ENCODE results near the gene MCF2L2.
A peak's percentile ranks its signal among the peaks of the same experiment; 100 is the strongest.

The MCF2L2 gene

DNA sequence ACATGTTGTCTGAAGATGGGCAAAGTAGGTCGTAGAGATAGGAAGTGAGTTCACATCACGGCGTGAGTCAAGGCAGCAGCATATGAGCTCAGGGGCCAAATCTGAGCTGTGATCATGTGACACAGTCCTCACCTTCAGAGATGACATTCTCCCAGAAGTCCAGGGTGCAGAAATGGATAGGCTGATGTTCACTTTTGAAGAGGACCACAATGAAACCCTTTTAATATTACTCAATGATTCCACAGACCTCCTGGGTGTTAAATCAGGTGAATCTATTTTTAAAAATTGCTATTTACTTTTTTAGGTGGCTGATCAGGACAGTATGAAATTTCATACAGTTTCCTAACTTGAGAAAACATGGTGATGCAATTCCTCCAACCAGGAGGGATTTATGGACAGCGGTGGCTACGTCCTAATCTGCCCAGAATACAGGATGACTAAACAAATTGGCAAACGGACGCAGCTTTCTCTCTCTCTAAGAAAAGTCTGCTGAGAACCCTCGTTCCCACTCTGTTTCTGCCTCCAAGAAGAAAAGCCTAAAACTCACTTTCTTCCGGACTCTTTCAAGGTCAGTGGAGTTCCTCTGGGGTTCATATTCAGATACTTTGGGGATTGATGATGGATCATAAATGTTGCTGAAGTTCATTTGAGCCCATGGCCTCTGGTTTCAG lies 141.0 kb downstream of the MCF2L2 start:
- DNase-seq: peak; percentile 69

DNA sequence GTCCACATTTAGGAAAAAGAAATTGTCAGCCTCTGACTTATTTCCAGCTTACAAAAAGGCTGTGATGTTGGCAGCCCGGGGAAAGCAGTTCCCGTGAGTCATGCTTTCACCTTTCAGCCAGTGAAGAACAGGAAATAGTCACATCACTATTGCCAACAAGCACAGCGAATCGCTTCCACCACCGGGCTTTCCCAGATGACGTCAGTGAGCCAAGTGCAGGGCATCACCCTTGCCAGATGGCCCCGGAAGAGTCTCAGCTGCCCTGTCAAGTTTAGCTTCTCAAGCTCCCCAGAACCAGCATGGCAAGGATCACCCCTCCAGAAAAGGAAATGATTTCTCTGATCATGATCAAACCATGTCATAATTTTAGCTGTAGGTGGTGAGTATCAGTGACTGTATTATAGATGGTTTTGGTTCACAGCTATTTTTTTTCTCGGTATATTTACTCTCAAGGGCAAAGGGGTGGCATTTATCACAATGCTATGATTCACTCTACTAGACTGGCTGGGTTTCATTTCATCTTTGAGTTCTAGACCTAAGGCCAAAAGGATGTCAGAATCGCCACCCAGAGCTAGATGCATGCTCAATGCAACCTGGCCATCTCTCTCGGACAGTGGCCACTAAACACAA lies 142.5 kb downstream of the MCF2L2 start:
- peak; percentile 97 for DNase-seq

DNA sequence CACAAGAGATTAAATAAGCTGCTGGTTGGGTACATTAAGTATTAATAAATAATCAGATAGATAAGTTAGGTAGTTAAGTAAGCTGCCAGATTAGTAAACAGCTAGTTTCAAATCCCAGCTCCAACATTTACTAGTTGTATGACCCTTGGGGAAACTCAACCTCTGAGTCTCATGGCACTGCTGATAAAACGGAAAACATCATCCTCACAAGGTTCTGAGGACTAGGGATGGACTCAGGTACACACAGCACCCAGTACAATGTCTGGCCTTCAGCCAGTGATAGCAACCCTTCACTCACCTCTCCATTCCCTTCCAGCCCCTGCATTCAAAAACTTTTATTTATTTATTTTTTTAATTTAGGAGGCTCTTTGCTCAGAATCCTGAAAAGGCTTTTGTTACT lies 143.1 kb downstream of the MCF2L2 start:
- no peak for DNase-seq

DNA sequence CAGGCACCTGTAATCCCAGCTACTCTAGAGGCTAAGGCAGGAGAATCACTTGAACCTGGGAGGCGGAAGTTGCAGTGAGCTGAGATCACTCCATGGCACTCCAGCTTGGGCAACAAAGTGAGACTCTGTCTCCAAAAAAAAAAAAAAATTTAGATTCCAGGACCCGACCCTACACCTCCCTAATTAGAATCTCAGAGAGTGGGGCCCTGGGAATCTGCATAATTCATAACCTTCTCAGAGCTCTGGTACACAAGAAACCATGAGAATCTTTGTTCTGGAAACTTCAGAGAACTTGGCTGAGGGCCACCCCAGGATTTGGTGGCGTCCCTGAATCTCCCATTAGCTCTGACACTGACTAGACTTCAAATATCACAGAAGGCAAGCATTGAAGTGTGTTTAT lies 143.8 kb downstream of the MCF2L2 start:
- no peak for DNase-seq

DNA sequence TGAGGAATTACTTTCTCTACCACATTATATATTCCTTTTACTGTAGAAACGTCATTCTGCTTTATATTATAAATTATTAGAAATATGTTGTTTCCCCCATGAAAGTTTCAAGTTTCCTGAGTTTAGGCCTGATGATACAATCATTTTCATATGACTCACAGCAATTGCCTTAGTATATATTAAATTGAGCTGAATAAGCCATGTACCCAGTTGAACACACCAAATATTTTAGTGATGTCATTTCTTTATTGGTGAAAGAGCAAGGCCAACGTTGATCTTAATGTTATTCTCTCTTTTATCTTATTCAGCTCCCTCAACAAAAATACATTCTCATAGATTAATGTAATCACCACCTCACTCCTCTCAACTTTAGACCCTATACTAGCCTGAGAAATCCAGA lies 144.5 kb downstream of the MCF2L2 start:
- no peak for DNase-seq

DNA sequence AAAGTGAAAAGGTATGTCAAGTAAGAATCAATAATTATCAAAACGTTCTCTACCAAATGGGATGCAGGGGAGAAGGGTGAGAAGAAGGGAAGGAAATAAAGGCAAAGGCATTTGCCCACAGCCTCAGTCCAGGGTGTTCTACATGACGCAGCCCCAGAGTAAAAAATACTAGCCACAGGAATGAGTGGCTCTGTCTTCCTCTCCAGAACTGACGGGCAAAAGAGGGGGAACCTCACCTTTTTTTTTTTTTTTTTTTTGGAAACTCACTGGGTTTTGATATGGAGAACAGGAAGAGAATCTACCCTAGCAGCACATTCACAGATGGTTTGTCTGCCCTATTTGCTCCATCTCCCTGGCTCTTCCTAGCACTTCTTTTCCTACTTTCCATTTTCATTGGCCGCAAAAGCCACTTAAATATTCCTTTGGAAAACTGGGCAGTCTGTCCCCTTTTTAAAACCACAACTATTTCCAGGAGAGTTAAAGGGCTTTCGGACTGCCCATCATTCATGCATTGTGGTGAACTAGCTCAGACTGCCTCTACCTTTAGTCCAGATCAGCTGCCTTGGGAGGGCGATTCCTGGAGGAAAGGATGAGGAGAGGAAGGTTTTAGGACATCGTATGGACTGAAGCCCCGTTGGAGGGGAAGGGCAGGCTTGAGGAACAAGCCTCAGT lies 147.2 kb downstream of the MCF2L2 start:
- no peak for DNase-seq

DNA sequence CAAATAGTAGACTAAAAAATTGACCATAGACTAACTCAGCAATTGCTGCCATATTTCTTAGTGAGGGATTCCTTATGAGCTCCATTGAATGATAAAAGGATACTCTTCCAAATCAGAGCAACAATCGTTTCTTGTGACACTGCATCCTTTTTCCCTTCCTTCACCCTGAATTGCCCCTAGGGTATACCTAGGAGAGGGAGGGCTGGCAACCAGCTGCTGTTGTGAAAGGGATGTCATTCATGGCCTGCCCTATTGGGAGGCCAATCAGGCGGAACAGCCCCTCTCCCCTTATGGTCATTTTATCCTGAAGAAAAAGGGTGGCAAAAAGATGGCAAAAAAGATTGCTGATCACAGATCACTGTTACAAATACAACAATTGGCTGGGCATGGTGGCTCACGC lies 149.0 kb downstream of the MCF2L2 start:
- no peak for DNase-seq

DNA sequence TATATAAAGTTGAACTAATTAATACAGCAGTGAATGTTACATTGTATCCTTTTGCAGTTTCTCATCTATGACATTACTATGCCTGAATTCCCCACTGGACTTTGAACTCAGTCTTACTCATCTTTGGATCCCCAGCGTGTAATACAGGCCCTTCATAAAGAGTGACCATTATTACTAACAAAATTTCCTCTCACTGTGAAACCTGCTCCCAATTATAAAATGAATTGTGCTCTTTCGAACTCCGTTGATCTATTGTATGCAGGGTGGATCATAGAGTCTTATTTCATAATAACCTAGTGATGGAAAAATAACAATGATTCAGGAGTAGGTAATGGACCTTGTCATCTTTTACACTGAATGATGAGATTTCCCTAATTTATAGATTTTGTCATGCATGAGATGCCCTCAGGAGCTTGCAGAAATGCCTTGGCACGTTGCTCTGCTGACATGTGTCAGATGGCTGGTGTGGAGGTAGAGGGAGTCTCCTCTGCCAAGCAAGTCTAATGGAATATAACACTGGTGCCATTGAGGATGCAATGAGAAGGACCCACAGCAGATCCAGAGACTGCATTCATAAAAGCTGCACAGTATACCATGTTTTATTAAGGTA lies 149.8 kb downstream of the MCF2L2 start:
- no peak for DNase-seq

DNA sequence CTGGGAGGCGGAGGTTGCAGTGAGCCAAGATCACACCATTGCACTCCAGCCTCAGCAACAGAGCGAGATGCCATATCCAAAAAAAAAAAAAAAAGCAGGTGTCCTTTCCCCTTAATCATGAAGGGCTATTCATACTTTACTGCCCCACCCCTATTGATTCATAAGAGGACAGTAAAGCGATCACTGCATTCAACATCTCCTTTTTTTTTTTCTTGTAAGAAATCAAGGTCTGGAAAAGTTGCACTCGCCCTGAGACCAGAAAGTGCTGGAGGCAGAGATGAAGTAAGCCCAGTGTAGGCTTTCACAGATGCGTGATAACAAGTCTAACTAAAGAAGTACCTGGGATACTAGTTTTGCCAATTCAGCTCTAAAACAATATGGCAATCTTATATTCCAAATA lies 151.2 kb downstream of the MCF2L2 start:
- no peak for DNase-seq

DNA sequence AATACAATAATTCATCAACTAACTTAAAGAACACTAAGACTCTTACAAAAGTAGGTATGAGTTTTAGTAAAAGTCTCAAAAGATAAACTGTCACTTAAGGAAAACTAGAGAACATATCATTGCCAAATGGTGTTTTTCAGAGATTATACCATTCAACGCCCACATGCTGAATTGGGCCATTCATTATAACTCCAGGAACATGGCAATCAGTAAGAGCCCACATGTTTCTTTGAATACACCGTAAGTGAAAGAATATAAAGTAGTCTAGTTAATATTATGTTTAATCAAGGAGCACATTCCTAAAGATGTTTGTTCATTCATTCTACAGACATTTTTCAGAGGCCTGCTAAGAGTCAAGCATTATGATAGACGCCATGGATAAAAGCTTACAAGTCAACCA lies 152.5 kb downstream of the MCF2L2 start:
- no peak for DNase-seq

DNA sequence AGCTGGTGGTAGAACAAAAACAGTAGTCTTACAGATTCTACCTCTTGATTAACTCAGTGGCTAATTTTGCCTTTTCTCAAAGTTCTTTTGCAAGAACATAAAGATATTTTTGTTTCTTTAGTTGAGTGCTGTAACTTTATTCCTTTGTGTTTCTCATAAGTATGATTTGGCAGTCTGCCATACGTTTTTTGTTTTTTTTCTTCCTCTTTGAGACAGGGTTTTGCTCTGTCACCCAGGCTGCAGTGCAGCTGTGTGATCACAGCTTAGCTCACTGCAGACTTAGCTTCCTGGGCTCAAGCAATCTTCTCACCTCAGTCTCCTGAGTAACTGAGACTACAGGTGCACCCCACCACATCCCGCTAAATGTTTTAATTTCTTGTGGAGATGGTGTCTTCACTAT lies 153.0 kb downstream of the MCF2L2 start:
- DNase-seq: no peak

DNA sequence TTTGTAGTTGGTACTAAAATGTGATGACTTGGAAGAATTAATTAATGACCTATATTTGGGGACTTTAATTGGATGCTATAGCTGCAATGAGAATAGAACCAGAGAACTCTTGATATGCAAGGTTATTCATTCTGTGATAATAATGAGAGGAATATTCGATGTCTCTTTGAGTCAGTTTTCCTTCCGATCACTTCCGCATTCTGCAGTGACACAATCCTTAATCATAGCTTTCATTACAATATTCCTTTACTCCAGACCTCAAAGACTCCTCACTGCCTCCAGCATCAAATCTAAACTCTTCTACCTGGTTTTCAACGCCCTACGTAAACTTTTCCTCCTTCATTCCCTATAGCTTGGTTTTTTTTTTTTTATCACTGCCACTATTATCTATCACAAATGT lies 153.8 kb downstream of the MCF2L2 start:
- no peak for DNase-seq

DNA sequence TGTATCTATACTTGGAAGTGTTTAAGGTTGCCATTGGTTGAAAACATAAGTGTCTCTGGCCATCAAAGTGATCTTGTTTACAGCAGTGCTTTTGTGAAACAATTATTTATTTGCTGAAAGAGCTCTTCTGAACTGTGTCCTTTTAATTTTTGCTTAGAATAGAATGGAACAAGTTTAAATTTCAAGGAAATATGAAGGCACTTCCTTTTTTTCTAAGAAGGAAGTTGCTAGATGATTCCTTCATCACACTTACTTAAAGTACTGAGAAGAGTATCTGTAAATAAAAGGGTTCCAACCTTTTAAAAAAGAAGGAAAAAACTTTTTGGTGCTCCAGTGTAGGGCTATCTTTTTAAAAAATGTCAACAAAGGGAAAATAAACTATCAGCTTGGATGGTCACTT lies 155.6 kb downstream of the MCF2L2 start:
- no peak for DNase-seq

DNA sequence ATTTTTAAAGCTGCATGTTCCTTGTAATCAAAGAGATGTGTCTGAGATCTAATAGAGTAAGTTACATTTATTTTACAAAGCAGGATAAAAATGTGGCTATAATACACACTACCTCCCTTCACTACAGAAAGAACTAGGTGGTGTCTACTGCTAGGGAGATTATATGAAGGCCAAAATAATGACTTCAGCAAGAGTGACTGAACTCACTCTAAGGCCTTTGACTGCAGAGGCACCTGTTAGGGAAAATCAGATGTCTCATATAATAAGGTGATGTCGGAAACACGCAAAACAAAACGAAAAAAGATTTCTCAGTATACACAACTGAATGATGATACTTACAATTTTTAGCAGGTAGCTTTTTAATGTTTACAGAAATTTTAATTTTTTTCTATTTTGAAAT lies 156.3 kb downstream of the MCF2L2 start:
- no peak for DNase-seq

DNA sequence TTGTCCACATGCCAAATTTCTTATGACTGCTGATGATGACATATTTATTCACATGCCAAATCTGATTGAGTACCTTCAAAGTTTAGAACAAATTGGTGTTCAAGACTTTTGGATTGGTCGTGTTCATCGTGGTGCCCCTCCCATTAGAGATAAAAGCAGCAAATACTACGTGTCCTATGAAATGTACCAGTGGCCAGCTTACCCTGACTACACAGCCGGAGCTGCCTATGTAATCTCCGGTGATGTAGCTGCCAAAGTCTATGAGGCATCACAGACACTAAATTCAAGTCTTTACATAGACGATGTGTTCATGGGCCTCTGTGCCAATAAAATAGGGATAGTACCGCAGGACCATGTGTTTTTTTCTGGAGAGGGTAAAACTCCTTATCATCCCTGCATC lies 158.1 kb downstream of the MCF2L2 start:
- no peak for DNase-seq

DNA sequence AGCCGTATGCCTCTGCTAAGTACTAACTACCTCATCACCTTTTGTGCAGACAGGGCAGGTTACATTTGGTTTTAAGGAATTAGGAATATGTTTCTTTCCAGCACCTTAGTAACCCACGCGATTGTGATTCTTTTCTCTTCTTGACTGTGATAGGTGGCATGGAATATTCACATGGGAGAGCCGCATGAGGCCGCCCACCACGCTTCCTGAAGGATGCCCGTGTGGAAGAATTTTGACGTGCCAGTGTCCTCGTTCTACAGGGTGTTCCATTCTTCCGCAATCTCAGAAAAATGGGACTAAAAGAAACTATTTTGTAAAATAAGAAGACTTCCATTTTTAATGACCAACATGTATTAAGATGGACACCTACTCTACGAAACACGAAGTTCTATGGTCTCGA lies 159.1 kb downstream of the MCF2L2 start:
- no peak for DNase-seq

DNA sequence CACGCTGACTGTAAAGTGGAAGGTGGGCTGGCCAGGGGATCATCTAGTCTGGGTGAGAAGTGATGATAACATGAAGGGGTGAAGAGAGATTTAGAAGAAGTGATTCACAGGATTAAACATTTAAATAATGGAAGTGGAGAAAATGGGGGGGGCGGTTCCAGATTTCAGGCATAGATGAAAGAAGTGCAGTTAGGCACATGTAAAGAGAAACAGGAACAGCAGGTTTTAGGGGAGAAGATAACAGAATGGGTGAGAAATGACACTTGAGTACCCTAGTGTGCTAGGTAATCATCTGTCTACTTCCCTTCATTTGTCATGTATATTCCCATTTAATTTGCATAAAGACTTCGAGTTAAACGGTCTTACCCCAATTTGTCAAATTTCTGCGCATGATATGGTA lies 160.1 kb downstream of the MCF2L2 start:
- no peak for DNase-seq

DNA sequence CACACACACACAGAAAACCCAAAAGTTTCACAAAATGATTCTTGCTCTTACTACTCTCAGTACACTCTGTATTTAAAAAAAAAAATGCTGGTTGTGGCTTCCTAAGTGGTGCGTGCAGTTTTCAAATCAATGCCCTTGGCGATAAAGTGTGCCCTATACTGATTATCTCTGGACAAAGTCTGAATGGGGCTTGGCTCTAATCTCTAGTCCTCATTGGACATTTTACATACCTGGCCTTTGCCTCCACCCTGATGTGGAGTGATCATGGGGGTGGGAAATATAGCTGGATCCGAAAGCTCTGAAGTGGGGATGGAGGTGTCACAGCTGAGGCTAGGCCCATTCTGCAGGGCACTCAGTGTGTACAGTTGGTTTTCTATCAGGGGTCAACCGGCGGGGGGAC lies 161.3 kb downstream of the MCF2L2 start:
- no peak for DNase-seq

DNA sequence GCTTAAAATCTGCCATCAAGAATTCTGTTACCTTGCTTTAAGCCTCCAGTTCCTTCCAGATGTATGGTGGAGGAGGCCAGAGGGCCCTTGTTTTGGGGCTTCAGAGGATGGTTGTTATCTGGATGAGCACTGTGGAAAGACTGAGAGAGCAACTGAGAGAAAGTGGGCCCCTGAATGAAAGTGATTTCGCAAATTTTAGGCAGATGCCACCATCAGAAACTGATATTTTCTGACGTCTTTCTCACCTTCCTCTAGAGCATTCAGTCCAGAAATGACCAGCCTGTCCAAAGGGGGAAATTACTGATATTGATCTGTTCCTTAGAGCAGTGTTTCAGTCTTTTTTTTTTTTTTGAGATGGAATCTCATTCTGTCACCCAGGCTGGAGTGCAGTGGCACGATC lies 162.0 kb downstream of the MCF2L2 start:
- DNase-seq: no peak

DNA sequence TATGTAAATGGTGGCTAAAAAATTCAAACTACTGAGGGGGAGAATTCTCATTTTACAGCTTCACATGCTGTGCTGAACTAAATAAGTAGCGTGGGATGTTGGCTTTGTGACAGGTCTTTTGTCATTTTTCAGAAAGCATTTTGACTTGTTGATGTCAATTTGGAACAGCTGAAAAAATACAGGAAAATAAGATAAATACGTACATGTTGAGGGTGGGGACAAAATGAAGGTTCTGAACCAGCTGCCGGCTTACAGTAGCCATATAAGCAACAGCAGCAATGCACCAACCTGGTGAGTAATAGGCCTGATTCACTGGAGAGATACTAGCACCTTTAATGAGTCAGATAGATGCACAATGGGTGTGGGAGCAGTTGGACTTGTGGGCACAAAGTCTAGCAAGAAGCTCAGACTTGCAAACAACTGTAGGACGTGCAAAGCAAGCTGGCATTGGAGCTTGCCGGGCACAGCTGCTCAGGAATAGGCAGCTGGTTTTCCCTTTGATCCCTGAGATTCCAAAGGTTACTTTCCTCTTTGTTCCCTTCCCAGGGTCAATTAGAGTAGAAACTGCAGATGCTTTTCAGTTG lies 162.5 kb downstream of the MCF2L2 start:
- DNase-seq: peak; percentile 72

DNA sequence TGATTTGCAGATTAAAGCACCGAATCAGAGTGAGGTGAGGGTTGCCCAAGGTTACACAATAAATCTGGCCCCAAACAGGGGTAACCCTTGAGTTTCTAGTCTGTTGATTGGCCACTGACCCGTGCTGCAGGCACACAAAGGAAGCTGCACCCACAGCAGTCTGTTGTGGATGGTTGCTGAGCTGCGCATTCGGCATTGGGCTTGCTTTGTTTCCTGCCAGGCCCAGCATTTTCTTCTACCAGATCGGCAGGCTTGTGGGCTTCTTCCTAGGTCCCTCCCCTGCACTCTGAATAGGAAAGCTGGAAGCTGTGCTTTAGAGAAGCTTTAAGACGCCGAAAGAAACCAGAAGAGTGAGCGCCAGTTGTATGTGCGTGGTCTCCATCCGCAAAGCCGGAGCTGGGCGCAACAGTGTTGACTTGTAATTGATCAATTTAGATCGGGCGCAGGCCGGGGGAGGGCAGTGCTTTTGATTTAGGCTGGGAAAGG lies 163.2 kb downstream of the MCF2L2 start:
- DNase-seq: no peak

DNA sequence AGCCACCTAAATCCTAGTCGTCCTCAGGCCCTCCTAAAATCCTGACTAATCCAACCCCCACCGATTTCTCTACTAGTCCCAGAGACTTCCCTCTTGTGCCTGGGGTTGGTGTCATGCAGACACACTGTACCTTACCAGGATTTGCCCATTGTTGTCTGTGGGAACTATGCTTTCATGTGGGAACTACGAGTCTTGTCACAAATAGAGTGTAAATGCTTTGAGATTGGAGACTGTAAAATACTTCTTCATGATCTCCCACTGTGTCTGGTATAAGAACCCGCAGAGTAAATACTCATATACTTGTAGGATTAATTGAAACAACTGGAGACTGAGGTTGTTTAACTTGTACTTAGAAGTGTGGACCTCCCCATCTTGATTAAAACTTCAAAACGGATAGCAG lies 164.2 kb downstream of the MCF2L2 start:
- no peak for DNase-seq

DNA sequence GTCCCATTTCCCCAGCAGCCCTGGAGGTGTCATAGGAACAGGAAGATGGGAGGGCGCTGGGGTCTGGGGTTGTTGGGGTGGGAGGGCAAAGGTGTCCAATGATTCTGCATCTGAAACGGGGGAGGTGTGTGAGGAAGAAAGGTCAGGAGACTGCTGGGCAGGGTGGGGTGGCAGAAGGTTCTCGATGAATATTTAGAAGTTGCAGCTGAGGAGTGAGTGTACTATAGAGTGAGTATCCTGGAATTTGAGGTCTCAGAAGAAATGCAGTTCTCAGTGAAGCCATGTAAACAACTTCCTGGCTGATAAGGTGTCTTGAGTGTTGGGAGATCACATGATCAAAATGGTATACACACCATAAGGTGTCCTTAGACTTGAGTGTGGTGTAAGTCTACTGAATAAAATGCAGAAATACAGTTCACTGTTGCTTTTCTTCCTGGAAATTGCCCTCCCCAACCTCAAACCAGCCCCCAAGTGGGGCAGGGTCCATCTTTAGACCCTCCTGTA lies 165.5 kb downstream of the MCF2L2 start:
- DNase-seq: no peak

Measured in activated effector memory CD4-positive, alpha-beta T cell treated with anti-CD3 and anti-CD28 coated beads, Interleukin-2, amount 50 U/mL, for 16 hours (primary cell).